GM12891 (cell line): ENCODE data around the gene DZIP3.
A peak's percentile ranks its signal among the peaks of the same experiment; 100 is the strongest.

Experiments used
- POLR2A ChIP-seq: IDR thresholded peaks from 2 replicates; pipeline ENCODE4 v1.6.1; 2011; ENCODE audit warnings: low read depth, low read length, control low read depth
- POLR2AphosphoS5 ChIP-seq: IDR thresholded peaks from 2 replicates; pipeline ENCODE4 v1.6.1; 2011; ENCODE audit warnings: low read depth, low read length, control low read depth
- POU2F2 ChIP-seq: IDR thresholded peaks from 2 replicates; pipeline ENCODE4 v1.6.1; 2011; ENCODE audit warnings: low read depth, mild to moderate bottlenecking, control low read depth, low read length, moderate library complexity
- SPI1 ChIP-seq: IDR thresholded peaks from 2 replicates; pipeline ENCODE4 v1.6.1; 2011; ENCODE audit warnings: low read depth, low read length, control low read depth
- TAF1 ChIP-seq: IDR thresholded peaks from 2 replicates; pipeline ENCODE4 v1.6.1; 2011; ENCODE audit warnings: low read depth, low read length, control low read depth

DNA sequence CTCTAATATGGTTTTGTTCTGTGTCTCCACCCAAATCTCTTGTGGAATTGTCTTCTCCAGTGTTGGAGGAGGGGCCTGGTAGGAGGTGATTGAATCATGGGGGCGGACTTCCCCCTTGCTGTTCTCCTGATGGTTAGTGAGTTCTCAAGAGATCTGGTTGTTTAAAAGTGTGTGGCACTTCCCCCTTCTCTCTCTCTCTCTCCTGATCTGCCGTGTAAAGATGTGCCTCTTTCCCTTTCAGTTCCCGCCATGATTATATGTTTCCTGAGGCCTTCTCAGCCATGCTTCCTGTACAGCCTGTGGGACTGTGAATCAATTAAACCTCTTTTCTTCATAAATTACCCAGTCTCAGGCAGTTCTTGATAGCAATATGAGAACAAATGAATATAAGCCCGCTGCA lies 134.6 kb downstream of the DZIP3 start:
- 0 out of 2 replicates have a peak, but pooled peaks have one; percentile 18 for TF ChIP-seq SPI1
- no peak for TF ChIP-seq POLR2AphosphoS5
- TF ChIP-seq TAF1, result no peak
- no peak for TF ChIP-seq POU2F2
- TF ChIP-seq POLR2A, result no peak
